ENCODE data around the gene TMEM117.

TMEM117 gene

GRCh38 chr12:43957732-43958372, 122.0 kb downstream of the TMEM117 start:
- DNase-seq = peak in 11 of 56 donors; percentile 0 to 50 (median 8)

- no peak for DNase-seq
Measured at GRCh38 chr12:43964033-43964432, 128.2 kb downstream of the TMEM117 start.

GRCh38 chr12:43964961-43965360, 129.1 kb downstream of the TMEM117 start:
- DNase-seq = no peak

GRCh38 chr12:43965899-43966298, 130.0 kb downstream of the TMEM117 start:
- DNase-seq = no peak

GRCh38 chr12:43968736-43969135, 132.9 kb downstream of the TMEM117 start:
- DNase-seq = no peak

GRCh38 chr12:43969882-43970281, 134.0 kb downstream of the TMEM117 start:
- no peak for DNase-seq

- no peak for DNase-seq
Measured at GRCh38 chr12:43973385-43973784, 137.5 kb downstream of the TMEM117 start.

- no peak for DNase-seq
Measured at GRCh38 chr12:43973993-43974392, 138.1 kb downstream of the TMEM117 start.

- DNase-seq = no peak
Measured at GRCh38 chr12:43976027-43976426, 140.1 kb downstream of the TMEM117 start.

- DNase-seq = no peak
Measured at GRCh38 chr12:43978556-43978955, 142.7 kb downstream of the TMEM117 start.

- DNase-seq = no peak
Measured at GRCh38 chr12:43979450-43979849, 143.6 kb downstream of the TMEM117 start.

GRCh38 chr12:43980627-43981191, 144.8 kb downstream of the TMEM117 start:
- DNase-seq = no peak

- no peak for DNase-seq
Measured at GRCh38 chr12:43981726-43982125, 145.8 kb downstream of the TMEM117 start.

- DNase-seq = no peak
Measured at GRCh38 chr12:43982544-43982943, 146.7 kb downstream of the TMEM117 start.

GRCh38 chr12:43988838-43989560, 153.1 kb downstream of the TMEM117 start:
- DNase-seq = no peak

- no peak for DNase-seq
Measured at GRCh38 chr12:43992856-43993255, 157.0 kb downstream of the TMEM117 start.

- peak in 1 of 56 donors; percentile 1 for DNase-seq
Measured at GRCh38 chr12:44000309-44000952, 164.6 kb downstream of the TMEM117 start.

GRCh38 chr12:44002607-44003006, 166.7 kb downstream of the TMEM117 start:
- DNase-seq = no peak

GRCh38 chr12:44003721-44004120, 167.8 kb downstream of the TMEM117 start:
- no peak for DNase-seq

- DNase-seq = peak in 1 of 56 donors; percentile 49
Measured at GRCh38 chr12:44015333-44015941, 179.6 kb downstream of the TMEM117 start.

GRCh38 chr12:44017216-44017615, 181.3 kb downstream of the TMEM117 start:
- no peak for DNase-seq

- no peak for DNase-seq
Measured at GRCh38 chr12:44019118-44019517, 183.2 kb downstream of the TMEM117 start.

Data from amygdala (tissue), 56 donors.